Fibroblast of lung (primary cell): ENCODE data around the gene BAX. TPM values are rescaled to one million over a fixed set of nuclear protein-coding genes. Genes with fewer than 3 reads are reported as not detected.

ENCODE experiments used
- DNase-seq, 2 donors: peaks; one replicate each; pipeline versions ENCODE4 v3.0.0 to v3.0.0-alpha.2; 2010; ENCODE audit warnings: low read depth in 2 of 2
- H2AFZ ChIP-seq: 2 replicates; pipeline ENCODE4 v1.5.1; 2012; ENCODE audit warnings: low read length, control low read depth, inconsistent platforms
- H3K27ac ChIP-seq: 2 replicates; pipeline ENCODE4 v1.5.1; 2011; ENCODE audit warnings: low read length, control low read depth; ENCODE audit not compliant: insufficient read depth
- H3K27me3 ChIP-seq: 2 replicates; pipeline ENCODE4 v1.5.1; 2011; ENCODE audit warnings: mild to moderate bottlenecking, low read length; ENCODE audit not compliant: control insufficient read depth, insufficient read depth
- H3K36me3 ChIP-seq: 2 replicates; pipeline ENCODE4 v1.5.1; 2011; ENCODE audit warnings: low read length; ENCODE audit not compliant: control insufficient read depth, insufficient read depth
- H3K4me1 ChIP-seq: 2 replicates; pipeline ENCODE4 v1.5.1; 2011; ENCODE audit warnings: low read length; ENCODE audit not compliant: control insufficient read depth, insufficient read depth; ENCODE audit errors: extremely low read depth
- H3K4me2 ChIP-seq: 2 replicates; pipeline ENCODE4 v1.5.1; 2011; ENCODE audit warnings: low read length, control low read depth; ENCODE audit not compliant: insufficient read depth; ENCODE audit errors: extremely low read depth
- H3K4me3 ChIP-seq, 4 experiments: fragments of 200-600 bp in 1 of 4; sonication (generic) in 1 of 4; replicated peaks in 1 of 4; 2 replicates each; pipeline ENCODE4 v1.5.1; 2011 to 2016; ENCODE audit warnings: low read length in 4 of 4, low read depth in 3 of 4, mild to moderate bottlenecking in 3 of 4, control low read depth in 2 of 4, inconsistent platforms in 1 of 4, mixed read lengths in 1 of 4; ENCODE audit not compliant: insufficient read depth in 1 of 4; ENCODE audit errors: control extremely low read depth in 1 of 4
- H3K79me2 ChIP-seq: 2 replicates; pipeline ENCODE4 v1.5.1; 2012; ENCODE audit warnings: mild to moderate bottlenecking, low read length, inconsistent platforms; ENCODE audit not compliant: control insufficient read depth, insufficient read depth
- H3K9ac ChIP-seq: 2 replicates; pipeline ENCODE4 v1.5.1; 2011; ENCODE audit warnings: mild to moderate bottlenecking, low read length, control low read depth; ENCODE audit not compliant: insufficient read depth
- H3K9me3 ChIP-seq: 2 replicates; pipeline ENCODE4 v1.5.1; 2012; ENCODE audit warnings: low read depth, low read length; ENCODE audit not compliant: control insufficient read depth, insufficient read depth
- H4K20me1 ChIP-seq: 2 replicates; pipeline ENCODE4 v1.5.1; 2011; ENCODE audit warnings: low read length; ENCODE audit not compliant: control insufficient read depth, insufficient read depth; ENCODE audit errors: extremely low read depth
- EZH2 ChIP-seq: IDR thresholded peaks from 2 replicates; pipeline ENCODE4 v1.5.1; 2012; ENCODE audit warnings: low read length, control low read depth, mild to moderate bottlenecking; ENCODE audit errors: missing control alignments
- polyA plus RNA-seq, 2 donors: library from polyadenylated mRNA; depleted of rRNA in 1 of 2; stranded (reverse) in 1 of 2; unstranded in 1 of 2; fragments of >200 nt; gene quantifications; 2 replicates each; pipeline ENCODE4 v1.2.1, GENCODE V29; 2011 to 2012; ENCODE audit warnings: missing spikeins in 1 of 2
- total RNA-seq: library from RNA; depleted of rRNA; stranded (reverse); fragments of >200 nt; gene quantifications from 2 replicates; pipeline ENCODE4 v1.2.1, GENCODE V29; 2014
- TF ChIP-seq, protein P1 (sequence below), 2 donors: IDR thresholded peaks in 1 of 2; conservative IDR thresholded peaks in 1 of 2; 1 replicate in 1 of 2; 2 replicates in 1 of 2; pipeline ENCODE4 v1.5.1; 2011 to 2012; ENCODE audit warnings: low read length in 2 of 2, control low read depth in 1 of 2, inconsistent platforms in 1 of 2, low read depth in 1 of 2, mild to moderate bottlenecking in 1 of 2

BAX gene
- total and polyA plus RNA-seq, 2 donors (not counting 1 experiment from before 2014, with no cell fraction given), result 70.1 to 194 TPM

DNA sequence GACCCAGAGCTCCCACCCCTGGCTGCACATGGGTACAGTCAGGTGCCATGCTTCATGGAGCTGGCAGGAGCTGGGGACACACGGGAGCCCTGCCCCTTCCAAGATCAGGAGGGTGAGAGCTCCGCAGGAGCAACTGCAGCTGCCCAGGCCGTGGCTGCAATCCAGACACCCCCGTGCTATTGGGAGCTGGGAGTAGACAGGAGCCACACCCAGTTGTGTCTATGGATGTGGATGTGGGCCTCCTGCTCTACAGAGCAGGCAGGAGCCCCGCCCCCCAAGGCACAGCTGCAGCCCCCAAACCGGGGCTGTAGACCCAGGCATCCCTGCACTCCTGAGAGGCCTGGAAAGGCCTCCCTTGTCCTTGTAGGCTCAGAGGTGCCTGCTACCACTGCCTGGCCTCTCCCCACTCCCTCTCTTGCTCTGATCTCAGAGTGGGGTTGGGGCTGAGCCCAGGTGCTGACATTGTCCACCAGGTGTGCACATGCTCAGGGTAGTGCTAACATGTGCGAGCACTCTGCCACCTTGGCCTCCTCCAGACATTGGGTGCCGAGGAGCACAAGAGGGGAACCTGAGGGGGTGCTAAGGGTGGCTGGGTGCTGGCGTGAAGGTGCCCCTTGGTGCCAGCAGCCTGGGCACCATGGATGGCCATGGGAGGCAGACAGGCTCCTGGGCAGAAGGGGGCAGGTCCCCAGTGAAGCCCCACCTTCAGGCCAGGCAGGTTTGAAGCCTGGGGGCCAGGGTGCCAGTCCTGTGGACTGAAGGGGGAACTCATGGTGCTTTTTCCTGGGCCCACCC, 8.0 kb upstream of the BAX start:
- H3K9me3 ChIP-seq, result no peaks in the 10 kb centered on the region
- no peak for TF ChIP-seq EZH2
- TF ChIP-seq, protein P1, sequence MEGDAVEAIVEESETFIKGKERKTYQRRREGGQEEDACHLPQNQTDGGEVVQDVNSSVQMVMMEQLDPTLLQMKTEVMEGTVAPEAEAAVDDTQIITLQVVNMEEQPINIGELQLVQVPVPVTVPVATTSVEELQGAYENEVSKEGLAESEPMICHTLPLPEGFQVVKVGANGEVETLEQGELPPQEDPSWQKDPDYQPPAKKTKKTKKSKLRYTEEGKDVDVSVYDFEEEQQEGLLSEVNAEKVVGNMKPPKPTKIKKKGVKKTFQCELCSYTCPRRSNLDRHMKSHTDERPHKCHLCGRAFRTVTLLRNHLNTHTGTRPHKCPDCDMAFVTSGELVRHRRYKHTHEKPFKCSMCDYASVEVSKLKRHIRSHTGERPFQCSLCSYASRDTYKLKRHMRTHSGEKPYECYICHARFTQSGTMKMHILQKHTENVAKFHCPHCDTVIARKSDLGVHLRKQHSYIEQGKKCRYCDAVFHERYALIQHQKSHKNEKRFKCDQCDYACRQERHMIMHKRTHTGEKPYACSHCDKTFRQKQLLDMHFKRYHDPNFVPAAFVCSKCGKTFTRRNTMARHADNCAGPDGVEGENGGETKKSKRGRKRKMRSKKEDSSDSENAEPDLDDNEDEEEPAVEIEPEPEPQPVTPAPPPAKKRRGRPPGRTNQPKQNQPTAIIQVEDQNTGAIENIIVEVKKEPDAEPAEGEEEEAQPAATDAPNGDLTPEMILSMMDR (conservative IDR thresholded peaks at IDR 0.05 in 1 of 2, IDR thresholded peaks at IDR 0.05 in 1 of 2; ENCODE audit: low read depth in 1 of 2, low read length in 2 of 2), result no peak
- H3K4me2 ChIP-seq, result no peak overlapping the region
- no peak overlapping the region for H2AFZ ChIP-seq
- no peaks in the 10 kb centered on the region for H3K4me1 ChIP-seq
- H3K36me3 ChIP-seq, result no peaks in the 10 kb centered on the region
- DNase-seq, result no peak
- no peaks in the 10 kb centered on the region for H4K20me1 ChIP-seq
- no peak overlapping the region for H3K27ac ChIP-seq
- H3K4me3 ChIP-seq, result no peak overlapping the region
- H3K79me2 ChIP-seq, result no peaks in the 10 kb centered on the region
- no peak overlapping the region for H3K9ac ChIP-seq
- H3K27me3 ChIP-seq, result no peaks in the 10 kb centered on the region

DNA sequence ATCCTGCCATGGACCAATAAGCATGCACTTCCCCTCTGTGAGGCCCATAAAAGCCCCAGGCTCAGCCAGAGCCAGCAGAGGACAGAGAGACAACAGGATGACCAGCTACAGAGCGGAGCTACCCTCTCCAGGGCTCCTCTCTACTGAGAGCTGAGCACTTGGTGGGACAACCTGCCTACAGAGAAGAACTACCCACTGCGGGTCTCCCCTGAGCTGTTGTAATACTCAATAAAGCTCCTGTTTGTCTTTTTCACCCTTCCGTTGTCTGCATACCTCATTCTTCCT, 7.5 kb upstream of the BAX start:
- Histone ChIP-seq H3K27ac (no peak overlapping the region), H3K4me3 (no peak overlapping the region), H3K9ac (no peak overlapping the region), H3K79me2 (no peaks in the 10 kb centered on the region), H2AFZ (no peak overlapping the region), H4K20me1 (no peaks in the 10 kb centered on the region), H3K27me3 (no peaks in the 10 kb centered on the region), H3K9me3 (no peaks in the 10 kb centered on the region), H3K4me1 (no peaks in the 10 kb centered on the region), H3K4me2 (no peak overlapping the region), H3K36me3 (no peaks in the 10 kb centered on the region)
- TF ChIP-seq EZH2, result no peak
- TF ChIP-seq, protein P1 (conservative IDR thresholded peaks at IDR 0.05 in 1 of 2, IDR thresholded peaks at IDR 0.05 in 1 of 2; ENCODE audit: low read depth in 1 of 2, low read length in 2 of 2), result no peak
- no peak for DNase-seq

DNA sequence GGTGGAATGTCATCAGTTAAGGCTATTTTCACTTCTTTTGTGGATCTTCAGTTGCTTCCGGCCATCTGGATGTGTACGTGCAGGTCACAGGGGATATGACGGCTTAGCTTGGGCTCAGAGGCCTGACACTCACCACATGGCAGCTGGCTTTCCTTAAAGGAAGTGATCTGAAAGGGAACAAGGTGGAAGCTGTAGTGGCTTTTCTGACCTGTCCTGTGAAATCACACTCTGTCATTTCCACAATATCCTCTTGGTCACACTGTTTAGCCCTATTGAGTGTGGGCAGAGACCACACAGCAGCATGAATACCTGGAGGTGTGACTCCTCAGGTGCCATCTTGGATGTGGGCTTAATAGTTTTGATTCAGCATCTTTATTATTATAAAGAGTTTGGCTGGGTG, 4.5 kb upstream of the BAX start:
- no peak overlapping the region for H3K4me2 ChIP-seq
- no peak overlapping the region for H3K27ac ChIP-seq
- H3K9ac ChIP-seq, result no peak overlapping the region
- H3K9me3 ChIP-seq, result no peaks in the 10 kb centered on the region
- TF ChIP-seq, protein P1 (conservative IDR thresholded peaks at IDR 0.05 in 1 of 2, IDR thresholded peaks at IDR 0.05 in 1 of 2; ENCODE audit: low read depth in 1 of 2, low read length in 2 of 2), result no peak
- TF ChIP-seq EZH2, result no peak
- H2AFZ ChIP-seq, result no peak overlapping the region
- H3K36me3 ChIP-seq, result no peaks in the 10 kb centered on the region
- H3K4me3 ChIP-seq, result no peak overlapping the region
- H3K79me2 ChIP-seq, result peaks cover 4% of the 10 kb centered on the region
- no peaks in the 10 kb centered on the region for H4K20me1 ChIP-seq
- H3K27me3 ChIP-seq, result no peaks in the 10 kb centered on the region
- peaks cover 2% of the 10 kb centered on the region for H3K4me1 ChIP-seq
- no peak for DNase-seq
